ENCODE results near the gene GCG.

DNA sequence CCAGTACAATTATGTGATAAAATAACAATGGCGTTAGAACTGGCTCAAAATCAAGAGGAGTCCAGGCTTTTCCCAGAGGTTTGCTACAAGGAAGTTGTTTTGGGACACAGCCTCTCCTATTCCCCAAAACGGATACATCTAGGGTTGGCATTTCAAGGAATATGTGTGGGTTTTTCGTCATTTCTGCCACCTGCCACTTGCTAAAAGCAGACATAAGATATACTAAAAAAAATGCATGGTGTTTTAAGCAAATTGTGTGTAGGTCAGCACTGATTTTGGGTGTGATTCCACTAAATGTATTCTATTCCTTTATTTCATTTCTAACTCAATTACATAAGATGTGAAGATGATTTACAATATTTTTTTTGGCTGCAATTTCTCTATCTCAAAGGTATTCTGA is 36.4 kb upstream of the GCG start:
- TF ChIP-seq, protein P1, sequence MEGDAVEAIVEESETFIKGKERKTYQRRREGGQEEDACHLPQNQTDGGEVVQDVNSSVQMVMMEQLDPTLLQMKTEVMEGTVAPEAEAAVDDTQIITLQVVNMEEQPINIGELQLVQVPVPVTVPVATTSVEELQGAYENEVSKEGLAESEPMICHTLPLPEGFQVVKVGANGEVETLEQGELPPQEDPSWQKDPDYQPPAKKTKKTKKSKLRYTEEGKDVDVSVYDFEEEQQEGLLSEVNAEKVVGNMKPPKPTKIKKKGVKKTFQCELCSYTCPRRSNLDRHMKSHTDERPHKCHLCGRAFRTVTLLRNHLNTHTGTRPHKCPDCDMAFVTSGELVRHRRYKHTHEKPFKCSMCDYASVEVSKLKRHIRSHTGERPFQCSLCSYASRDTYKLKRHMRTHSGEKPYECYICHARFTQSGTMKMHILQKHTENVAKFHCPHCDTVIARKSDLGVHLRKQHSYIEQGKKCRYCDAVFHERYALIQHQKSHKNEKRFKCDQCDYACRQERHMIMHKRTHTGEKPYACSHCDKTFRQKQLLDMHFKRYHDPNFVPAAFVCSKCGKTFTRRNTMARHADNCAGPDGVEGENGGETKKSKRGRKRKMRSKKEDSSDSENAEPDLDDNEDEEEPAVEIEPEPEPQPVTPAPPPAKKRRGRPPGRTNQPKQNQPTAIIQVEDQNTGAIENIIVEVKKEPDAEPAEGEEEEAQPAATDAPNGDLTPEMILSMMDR (IDR thresholded peaks at IDR 0.05): no peak
- TF ChIP-seq POLR2AphosphoS5 (IDR thresholded peaks at IDR 0.05; ENCODE audit: low read depth, low read length): no peak
- TF ChIP-seq, protein P2, sequence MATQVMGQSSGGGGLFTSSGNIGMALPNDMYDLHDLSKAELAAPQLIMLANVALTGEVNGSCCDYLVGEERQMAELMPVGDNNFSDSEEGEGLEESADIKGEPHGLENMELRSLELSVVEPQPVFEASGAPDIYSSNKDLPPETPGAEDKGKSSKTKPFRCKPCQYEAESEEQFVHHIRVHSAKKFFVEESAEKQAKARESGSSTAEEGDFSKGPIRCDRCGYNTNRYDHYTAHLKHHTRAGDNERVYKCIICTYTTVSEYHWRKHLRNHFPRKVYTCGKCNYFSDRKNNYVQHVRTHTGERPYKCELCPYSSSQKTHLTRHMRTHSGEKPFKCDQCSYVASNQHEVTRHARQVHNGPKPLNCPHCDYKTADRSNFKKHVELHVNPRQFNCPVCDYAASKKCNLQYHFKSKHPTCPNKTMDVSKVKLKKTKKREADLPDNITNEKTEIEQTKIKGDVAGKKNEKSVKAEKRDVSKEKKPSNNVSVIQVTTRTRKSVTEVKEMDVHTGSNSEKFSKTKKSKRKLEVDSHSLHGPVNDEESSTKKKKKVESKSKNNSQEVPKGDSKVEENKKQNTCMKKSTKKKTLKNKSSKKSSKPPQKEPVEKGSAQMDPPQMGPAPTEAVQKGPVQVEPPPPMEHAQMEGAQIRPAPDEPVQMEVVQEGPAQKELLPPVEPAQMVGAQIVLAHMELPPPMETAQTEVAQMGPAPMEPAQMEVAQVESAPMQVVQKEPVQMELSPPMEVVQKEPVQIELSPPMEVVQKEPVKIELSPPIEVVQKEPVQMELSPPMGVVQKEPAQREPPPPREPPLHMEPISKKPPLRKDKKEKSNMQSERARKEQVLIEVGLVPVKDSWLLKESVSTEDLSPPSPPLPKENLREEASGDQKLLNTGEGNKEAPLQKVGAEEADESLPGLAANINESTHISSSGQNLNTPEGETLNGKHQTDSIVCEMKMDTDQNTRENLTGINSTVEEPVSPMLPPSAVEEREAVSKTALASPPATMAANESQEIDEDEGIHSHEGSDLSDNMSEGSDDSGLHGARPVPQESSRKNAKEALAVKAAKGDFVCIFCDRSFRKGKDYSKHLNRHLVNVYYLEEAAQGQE (IDR thresholded peaks at IDR 0.05; ENCODE audit: insufficient read depth in 1 of 2, low read depth in 2 of 2, low read length in 1 of 2): no peak
- no peak for TF ChIP-seq TCF7L2 (IDR thresholded peaks at IDR 0.05; ENCODE audit: low read depth, low read length)

Measured in Panc1 (cell line).